Loucy (cell line): ENCODE results near the gene ACVR1.

Experiments
- CTCF ChIP-seq: fragments of 200-600 bp; sonication (generic); conservative IDR thresholded peaks from 2 replicates; pipeline ENCODE4 v1.5.1; 2014; ENCODE audit warnings: mild to moderate bottlenecking, antibody characterized with exemption, low read length
- EZH2phosphoT487 ChIP-seq: fragments of 200-600 bp; IDR thresholded peaks from 2 replicates; pipeline ENCODE4 v1.6.1; 2018; ENCODE audit warnings: antibody characterized with exemption, mild to moderate bottlenecking, moderate library complexity, borderline replicate concordance

GRCh38 chr2:157848213-157848612 lies 27.9 kb downstream of the ACVR1 start:
- TF ChIP-seq CTCF = no peak
- no peak for TF ChIP-seq EZH2phosphoT487
